Suprapubic skin (tissue), 4 donors: Measurements from ENCODE around the gene MOB3B. TPM values are rescaled to one million over a fixed set of nuclear protein-coding genes. Genes with fewer than 3 reads are reported as not detected.

ENCODE experiments used
- DNase-seq, 2 donors: peaks; one replicate each; pipeline ENCODE4 v3.0.0-alpha.2; 2019; ENCODE audit warnings: low spot score in 2 of 2
- H3K27ac ChIP-seq: fragments of 200-600 bp; sonication (generic); one replicate; pipeline ENCODE4 v1.5.1; 2019
- H3K27me3 ChIP-seq: fragments of 200-600 bp; sonication (generic); one replicate; pipeline ENCODE4 v1.5.1; 2019
- H3K36me3 ChIP-seq: fragments of 200-600 bp; sonication (generic); one replicate; pipeline ENCODE4 v1.5.1; 2019
- H3K4me1 ChIP-seq: fragments of 200-600 bp; sonication (generic); one replicate; pipeline ENCODE4 v1.5.1; 2019
- H3K4me3 ChIP-seq: fragments of 200-600 bp; sonication (generic); one replicate; pipeline ENCODE4 v1.5.1; 2019; ENCODE audit warnings: mild to moderate bottlenecking
- H3K9me3 ChIP-seq: fragments of 200-600 bp; sonication (generic); one replicate; pipeline ENCODE4 v1.5.1; 2019
- EP300 ChIP-seq: sonication (generic); formaldehyde crosslinking; IDR thresholded peaks from one replicate; pipeline ENCODE4 v1.6.1; 2017; ENCODE audit warnings: antibody characterized with exemption
- POLR2A ChIP-seq, 2 donors: fragments of 450-650 bp; IDR thresholded peaks; one replicate each; pipeline ENCODE4 v1.6.1; 2017; ENCODE audit warnings: antibody characterized with exemption in 2 of 2, mild to moderate bottlenecking in 2 of 2, moderate library complexity in 2 of 2
- POLR2AphosphoS5 ChIP-seq, 3 donors: sonication (generic); formaldehyde crosslinking; IDR thresholded peaks; one replicate each; pipeline ENCODE4 v1.6.1; 2017; ENCODE audit warnings: antibody characterized with exemption in 3 of 3
- WGBS: methylation state at CpG from one replicate; pipeline ENCODE4 v1.1.5; 2018; 5-methylcytosine and 5-hydroxymethylcytosine counted together
- total RNA-seq, 4 donors: library from RNA; depleted of rRNA; stranded (reverse); fragments of >200 nt; gene quantifications; one replicate each; pipeline ENCODE4 v1.1.0, GENCODE V29; 2016
- TF ChIP-seq, protein P1 (sequence below), 2 donors: fragments of 200-600 bp in 1 of 2; fragments of 450-650 bp in 1 of 2; sonication (generic) in 1 of 2; IDR thresholded peaks; one replicate each; pipeline ENCODE4 v1.5.1; 2016 to 2019; ENCODE audit warnings: antibody characterized with exemption in 2 of 2, mild to moderate bottlenecking in 1 of 2, moderate library complexity in 1 of 2

The MOB3B gene
- total RNA-seq, 4 donors from 2014 or later: 8.2 to 21.5 (median 10.9) TPM

DNA sequence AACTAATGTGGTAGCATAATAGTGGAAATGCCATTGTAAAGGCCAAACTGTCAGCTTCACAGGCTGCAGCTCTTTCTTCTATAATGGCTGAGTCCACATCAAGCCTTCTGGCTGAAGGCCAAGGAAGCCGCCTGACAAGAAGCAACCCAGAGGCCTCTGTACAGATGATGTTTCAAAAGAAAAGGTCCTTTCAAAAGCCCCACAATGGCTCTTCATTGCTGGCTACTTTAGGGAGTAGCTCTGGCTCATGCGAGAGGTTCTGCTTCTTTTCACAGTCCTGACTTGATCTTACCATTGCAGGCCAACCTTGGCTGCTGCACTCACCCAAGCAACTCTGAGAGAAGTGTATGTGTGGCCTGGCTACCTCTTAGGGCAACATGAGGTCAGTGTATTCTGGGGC is 178.2 kb downstream of the MOB3B start:
- H3K36me3 ChIP-seq: no peaks in the 10 kb centered on the region
- TF ChIP-seq, protein P1, sequence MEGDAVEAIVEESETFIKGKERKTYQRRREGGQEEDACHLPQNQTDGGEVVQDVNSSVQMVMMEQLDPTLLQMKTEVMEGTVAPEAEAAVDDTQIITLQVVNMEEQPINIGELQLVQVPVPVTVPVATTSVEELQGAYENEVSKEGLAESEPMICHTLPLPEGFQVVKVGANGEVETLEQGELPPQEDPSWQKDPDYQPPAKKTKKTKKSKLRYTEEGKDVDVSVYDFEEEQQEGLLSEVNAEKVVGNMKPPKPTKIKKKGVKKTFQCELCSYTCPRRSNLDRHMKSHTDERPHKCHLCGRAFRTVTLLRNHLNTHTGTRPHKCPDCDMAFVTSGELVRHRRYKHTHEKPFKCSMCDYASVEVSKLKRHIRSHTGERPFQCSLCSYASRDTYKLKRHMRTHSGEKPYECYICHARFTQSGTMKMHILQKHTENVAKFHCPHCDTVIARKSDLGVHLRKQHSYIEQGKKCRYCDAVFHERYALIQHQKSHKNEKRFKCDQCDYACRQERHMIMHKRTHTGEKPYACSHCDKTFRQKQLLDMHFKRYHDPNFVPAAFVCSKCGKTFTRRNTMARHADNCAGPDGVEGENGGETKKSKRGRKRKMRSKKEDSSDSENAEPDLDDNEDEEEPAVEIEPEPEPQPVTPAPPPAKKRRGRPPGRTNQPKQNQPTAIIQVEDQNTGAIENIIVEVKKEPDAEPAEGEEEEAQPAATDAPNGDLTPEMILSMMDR (IDR thresholded peaks at IDR 0.05): no peak
- no peak for TF ChIP-seq EP300
- TF ChIP-seq POLR2A (IDR thresholded peaks at IDR 0.05): no peak
- no peak for TF ChIP-seq POLR2AphosphoS5 (IDR thresholded peaks at IDR 0.05)
- H3K9me3 ChIP-seq: no peaks in the 10 kb centered on the region
- H3K4me3 ChIP-seq: no peak overlapping the region
- WGBS: 56% methylated on average over 2 of the region's 2 CpGs
- no peak for DNase-seq
- H3K4me1 ChIP-seq: peaks cover 31% of the 10 kb centered on the region
- no peak overlapping the region for H3K27ac ChIP-seq
- no peaks in the 10 kb centered on the region for H3K27me3 ChIP-seq

DNA sequence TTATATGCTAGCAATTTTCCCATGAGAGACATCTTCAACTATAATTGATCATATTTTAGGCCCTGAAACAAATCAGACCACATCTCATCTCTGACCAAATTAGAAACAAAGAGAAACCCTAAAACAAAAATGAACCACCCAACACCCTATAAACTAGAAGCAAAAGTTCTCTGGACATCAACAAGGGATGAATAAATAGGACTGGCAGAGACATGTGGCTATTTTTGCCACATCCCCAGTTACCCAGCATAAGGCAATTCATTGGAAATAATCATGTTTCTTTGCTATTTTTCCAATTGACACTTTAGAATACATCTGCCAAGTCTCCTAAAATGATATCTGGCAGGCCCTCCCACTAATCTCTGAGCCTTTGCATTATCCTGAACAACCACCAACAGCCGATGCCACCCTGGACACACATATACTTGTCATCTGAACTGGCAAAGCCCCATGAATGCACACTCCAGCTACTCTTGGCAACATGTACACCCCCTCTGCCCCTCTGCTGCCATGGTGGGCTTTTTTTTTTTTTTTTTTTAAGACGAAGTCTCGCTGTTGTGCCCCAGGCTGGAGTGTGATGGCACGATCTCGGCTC is 179.1 kb downstream of the MOB3B start:
- TF ChIP-seq POLR2AphosphoS5 (IDR thresholded peaks at IDR 0.05): no peak
- TF ChIP-seq, protein P1 (IDR thresholded peaks at IDR 0.05): no peak
- TF ChIP-seq POLR2A (IDR thresholded peaks at IDR 0.05): no peak
- no peak for TF ChIP-seq EP300
- no peak overlapping the region for H3K4me3 ChIP-seq

DNA sequence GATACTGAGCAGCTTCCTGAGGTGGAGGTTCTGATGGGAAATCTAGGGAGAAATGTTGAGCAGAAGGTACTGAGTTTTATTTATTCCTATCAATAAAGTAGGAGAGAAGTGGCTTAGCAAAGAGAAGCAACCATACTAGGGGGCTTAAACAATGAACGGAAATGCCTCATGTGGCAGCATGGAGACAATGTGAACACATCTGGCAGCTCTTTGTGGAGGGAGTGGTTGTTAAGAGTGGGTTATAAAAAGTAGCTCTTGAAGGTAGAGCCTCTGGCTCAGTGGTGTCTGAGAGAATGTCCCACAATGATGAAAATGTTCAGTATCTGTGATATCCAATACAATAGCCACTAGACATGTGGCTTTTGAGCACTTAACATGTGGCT is 179.9 kb downstream of the MOB3B start:
- H3K9me3 ChIP-seq: no peaks in the 10 kb centered on the region
- 73% methylated on average over 1 of the region's 1 CpG for WGBS
- H3K4me1 ChIP-seq: peaks cover 31% of the 10 kb centered on the region
- TF ChIP-seq, protein P1 (IDR thresholded peaks at IDR 0.05): no peak
- TF ChIP-seq POLR2AphosphoS5 (IDR thresholded peaks at IDR 0.05) (no peak), POLR2A (IDR thresholded peaks at IDR 0.05) (no peak), EP300 (no peak)
- no peaks in the 10 kb centered on the region for H3K36me3 ChIP-seq
- H3K4me3 ChIP-seq: no peak overlapping the region
- no peak for DNase-seq
- no peaks in the 10 kb centered on the region for H3K27me3 ChIP-seq
- H3K27ac ChIP-seq: no peak overlapping the region

More for the DNA sequence above, 179.1 kb downstream of the MOB3B start:
- DNase-seq: no peak
- 90% methylated on average over 5 of the region's 5 CpGs for WGBS
- Histone ChIP-seq H3K36me3 (no peaks in the 10 kb centered on the region), H3K27ac (no peak overlapping the region), H3K27me3 (no peaks in the 10 kb centered on the region), H3K9me3 (no peaks in the 10 kb centered on the region), H3K4me1 (peaks cover 31% of the 10 kb centered on the region)

DNA sequence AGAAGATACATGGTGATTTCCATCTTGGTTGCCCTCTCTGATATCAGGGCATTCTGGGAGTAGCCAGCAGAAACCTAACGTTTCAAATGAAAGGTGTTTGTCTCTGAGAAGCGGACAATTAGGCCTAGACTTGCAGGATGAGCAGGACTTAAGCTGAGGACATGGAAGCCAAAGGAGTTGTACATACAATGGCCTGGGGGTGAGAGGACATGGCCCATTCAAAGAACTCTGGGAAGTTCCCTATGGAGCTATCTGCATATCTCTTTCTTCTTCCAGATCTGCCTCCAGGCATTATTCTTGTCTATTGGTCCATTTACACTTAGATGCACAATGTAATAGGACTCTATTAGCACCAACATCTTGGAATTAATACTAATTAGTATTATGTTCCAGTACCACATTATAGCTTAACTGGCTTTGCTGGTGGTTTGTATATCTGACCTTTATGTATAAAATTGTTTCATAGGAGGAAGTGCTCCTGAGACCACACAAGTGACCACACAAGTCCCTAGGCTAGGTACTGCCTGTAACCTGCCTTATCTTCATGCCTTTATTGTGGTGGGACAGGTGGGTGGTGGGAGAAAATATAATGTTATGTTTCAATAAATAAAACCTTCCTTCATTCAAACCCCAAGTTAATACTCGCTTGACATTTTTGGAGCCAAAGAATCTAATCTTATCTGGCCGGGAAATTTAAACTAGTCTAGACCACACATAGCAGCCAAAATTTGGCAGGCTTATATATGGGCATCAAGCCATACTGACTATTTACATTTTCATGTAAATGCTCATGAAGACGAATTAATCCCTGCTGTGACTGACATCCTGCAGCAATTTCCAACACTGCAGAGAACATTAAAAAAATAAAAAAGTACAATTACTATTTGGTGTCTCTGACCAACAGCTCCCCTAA is 180.6 kb downstream of the MOB3B start:
- H3K4me3 ChIP-seq: no peak overlapping the region

More for the DNA sequence above, 180.6 kb downstream of the MOB3B start:
- no peaks in the 10 kb centered on the region for H3K9me3 ChIP-seq
- TF ChIP-seq, protein P1 (IDR thresholded peaks at IDR 0.05): no peak
- TF ChIP-seq EP300: no peak
- TF ChIP-seq POLR2AphosphoS5 (IDR thresholded peaks at IDR 0.05): no peak
- TF ChIP-seq POLR2A (IDR thresholded peaks at IDR 0.05): no peak
- DNase-seq: no peak
- H3K27ac ChIP-seq: no peak overlapping the region
- 52% methylated on average over 5 of the region's 5 CpGs for WGBS
- peaks cover 31% of the 10 kb centered on the region for H3K4me1 ChIP-seq
- no peaks in the 10 kb centered on the region for H3K36me3 ChIP-seq
- H3K27me3 ChIP-seq: no peaks in the 10 kb centered on the region
